H1 (cell line): ENCODE results near the gene LIF. TPM values are rescaled to one million over a fixed set of nuclear protein-coding genes. Genes with fewer than 3 reads are reported as not detected.

Source experiments
- CTCF ChIA-PET: fragments of 300-600 bp; sonication (Branson Sonifier 250); formaldehyde crosslinking; loops from one replicate; lab custom pipeline; 2021; ENCODE audit not compliant: partially characterized antibody; lab: Charles Lee
- POLR2A ChIA-PET: fragments of 300-600 bp; sonication (Branson Sonifier 250); formaldehyde crosslinking; loops from one replicate; lab custom pipeline; 2021; ENCODE audit warnings: inconsistent platforms; ENCODE audit not compliant: partially characterized antibody; lab: Charles Lee
- DNase-seq, 2 experiments: peaks; one replicate each; pipeline versions ENCODE4 v3.0.0 to v3.0.0-alpha.2; 2010 to 2022; ENCODE audit warnings: low spot score in 2 of 2, low read depth in 1 of 2, mixed read lengths in 1 of 2
- FAIRE-seq: peaks from 2 replicates; lab custom pipeline; 2011; peaks lifted over from hg19 to GRCh38; lab: Jason Lieb, UNC
- H2AFZ ChIP-seq: 2 replicates; pipeline ENCODE4 v1.8.1; 2012; ENCODE audit warnings: low read length, inconsistent platforms
- H2AK5ac ChIP-seq: 2 replicates; pipeline ENCODE4 v1.6.1; 2013; ENCODE audit warnings: low read depth, low read length
- H2BK120ac ChIP-seq: replicated peaks from 2 replicates; pipeline ENCODE3; 2013; ENCODE audit warnings: low read depth, low read length, inconsistent platforms
- H2BK12ac ChIP-seq: 2 replicates; pipeline ENCODE4 v1.6.1; 2013; ENCODE audit warnings: low read depth, low read length
- H2BK15ac ChIP-seq: 2 replicates; pipeline ENCODE4 v1.6.1; 2013; ENCODE audit warnings: low read length
- H2BK20ac ChIP-seq: 2 replicates; pipeline ENCODE4 v1.6.1; 2013; ENCODE audit warnings: low read length
- H2BK5ac ChIP-seq: 2 replicates; pipeline ENCODE4 v1.6.1; 2013; ENCODE audit warnings: low read depth, low read length
- H3K14ac ChIP-seq: 2 replicates; pipeline ENCODE4 v1.6.1; 2013; ENCODE audit warnings: inconsistent platforms; ENCODE audit not compliant: insufficient read length
- H3K18ac ChIP-seq: 2 replicates; pipeline ENCODE4 v1.6.1; 2013; ENCODE audit warnings: low read length; ENCODE audit errors: extremely low read depth
- H3K23ac ChIP-seq: 2 replicates; pipeline ENCODE4 v1.6.1; 2013; ENCODE audit warnings: inconsistent platforms; ENCODE audit not compliant: insufficient read length
- H3K23me2 ChIP-seq: 2 replicates; pipeline ENCODE4 v1.6.1; 2013; ENCODE audit warnings: low read depth, low read length
- H3K27ac ChIP-seq: 2 replicates; pipeline ENCODE4 v1.6.1; 2011; ENCODE audit warnings: low read depth, low read length, inconsistent platforms
- H3K27me3 ChIP-seq, 4 experiments: replicated peaks in 1 of 4; 1 replicate in 1 of 4; 2 replicates in 3 of 4; pipeline versions ENCODE4 v1.6.1 to v1.8.1; 2011 to 2013; ENCODE audit warnings: low read length in 3 of 4, mild to moderate bottlenecking in 3 of 4, inconsistent platforms in 2 of 4, mixed read lengths in 2 of 4, moderate library complexity in 1 of 4; ENCODE audit not compliant: control insufficient read depth in 3 of 4, insufficient read depth in 3 of 4; ENCODE audit errors: extremely low read depth in 1 of 4
- H3K36me3 ChIP-seq, 4 experiments: 2 replicates each; pipeline versions ENCODE4 v1.6.1 to v1.8.1; 2011 to 2013; ENCODE audit warnings: mild to moderate bottlenecking in 4 of 4, low read length in 3 of 4, moderate library complexity in 2 of 4, control low read depth in 1 of 4, inconsistent platforms in 1 of 4; ENCODE audit not compliant: insufficient read depth in 4 of 4, control insufficient read depth in 2 of 4
- H3K4ac ChIP-seq: replicated peaks from 2 replicates; pipeline ENCODE3; 2013; ENCODE audit warnings: low read length, low read depth, mixed read lengths, inconsistent platforms; ENCODE audit not compliant: insufficient read length
- H3K4me1 ChIP-seq, 4 experiments: replicated peaks in 1 of 4; 1 replicate in 1 of 4; 2 replicates in 3 of 4; pipeline versions ENCODE4 v1.6.1 to v1.8.1; 2011 to 2013; ENCODE audit warnings: low read length in 3 of 4, inconsistent platforms in 2 of 4, mixed read lengths in 1 of 4; ENCODE audit not compliant: insufficient read depth in 4 of 4, control insufficient read depth in 3 of 4
- H3K4me2 ChIP-seq, 2 experiments: 2 replicates each; pipeline versions ENCODE4 v1.6.1 to v1.8.1; 2011 to 2013; ENCODE audit warnings: low read depth in 2 of 2, low read length in 2 of 2, control low read depth in 1 of 2, inconsistent platforms in 1 of 2, mild to moderate bottlenecking in 1 of 2; ENCODE audit not compliant: insufficient read depth in 1 of 2
- H3K4me3 ChIP-seq, 4 experiments: fragments of 200-600, 300-600 bp in 1 of 4; sonication (generic), shearing (Covaris generic), sonication (Bioruptor Twin) in 1 of 4; 2 replicates each; pipeline versions ENCODE4 v1.5.1 to v1.8.1; 2011 to 2016; ENCODE audit warnings: low read length in 4 of 4, low read depth in 3 of 4, control low read depth in 2 of 4, inconsistent platforms in 2 of 4, mild to moderate bottlenecking in 2 of 4, mixed read lengths in 1 of 4, moderate library complexity in 1 of 4; ENCODE audit not compliant: insufficient read depth in 2 of 4; ENCODE audit errors: extremely low read depth in 1 of 4
- H3K56ac ChIP-seq: replicated peaks from 2 replicates; pipeline ENCODE3; 2013; ENCODE audit warnings: low read depth, mild to moderate bottlenecking, mixed read lengths, low read length, inconsistent platforms; ENCODE audit not compliant: insufficient read length
- H3K79me1 ChIP-seq: 2 replicates; pipeline ENCODE4 v1.6.1; 2013; ENCODE audit warnings: low read depth, low read length, control low read depth
- H3K79me2 ChIP-seq, 2 experiments: 2 replicates each; pipeline versions ENCODE4 v1.6.1 to v1.8.1; 2012 to 2013; ENCODE audit warnings: low read length in 2 of 2, mild to moderate bottlenecking in 2 of 2, inconsistent platforms in 1 of 2; ENCODE audit not compliant: insufficient read depth in 2 of 2, control insufficient read depth in 1 of 2
- H3K9ac ChIP-seq, 4 experiments: replicated peaks in 1 of 4; 1 replicate in 1 of 4; 2 replicates in 3 of 4; pipeline versions ENCODE4 v1.6.1 to v1.8.1; 2011 to 2013; ENCODE audit warnings: low read depth in 3 of 4, low read length in 3 of 4, control low read depth in 2 of 4, mild to moderate bottlenecking in 2 of 4, moderate library complexity in 2 of 4, inconsistent platforms in 1 of 4; ENCODE audit errors: extremely low read depth in 1 of 4
- H3K9me3 ChIP-seq, 2 experiments: 2 replicates each; pipeline versions ENCODE4 v1.6.1 to v1.8.1; 2012 to 2013; ENCODE audit warnings: mild to moderate bottlenecking in 2 of 2, moderate library complexity in 2 of 2, control low read depth in 1 of 2, inconsistent platforms in 1 of 2, low read depth in 1 of 2, low read length in 1 of 2, mixed read lengths in 1 of 2; ENCODE audit not compliant: insufficient read depth in 2 of 2
- H4K20me1 ChIP-seq, 2 experiments: replicated peaks in 1 of 2; 2 replicates each; pipeline versions ENCODE3 to v1.8.1; 2011 to 2013; ENCODE audit warnings: inconsistent platforms in 2 of 2, low read length in 2 of 2, mild to moderate bottlenecking in 1 of 2; ENCODE audit not compliant: insufficient read depth in 2 of 2, control insufficient read depth in 1 of 2
- H4K5ac ChIP-seq: 2 replicates; pipeline ENCODE4 v1.6.1; 2013; ENCODE audit warnings: low read length, low read depth, mixed read lengths, inconsistent platforms; ENCODE audit not compliant: insufficient read length
- H4K8ac ChIP-seq: 2 replicates; pipeline ENCODE4 v1.8.0; 2013; ENCODE audit warnings: mild to moderate bottlenecking, moderate library complexity, low read length, inconsistent platforms; ENCODE audit not compliant: insufficient read depth; ENCODE audit errors: extremely low read depth
- H4K91ac ChIP-seq: replicated peaks from 2 replicates; pipeline ENCODE3; 2013; ENCODE audit warnings: low read length, mixed read lengths, inconsistent platforms; ENCODE audit not compliant: insufficient read length
- BRCA1 ChIP-seq: IDR thresholded peaks from 2 replicates; pipeline ENCODE4 v1.6.1; 2012; ENCODE audit warnings: low read depth, low read length, improper control_type of control experiment
- CBX5 ChIP-seq: fragments of 300-800, 300-1000 bp; sonication (generic); IDR thresholded peaks from 2 replicates; pipeline ENCODE4 v1.7.1; 2016; ENCODE audit warnings: antibody characterized with exemption, low read length, low read depth
- CHD1 ChIP-seq: IDR thresholded peaks from 2 replicates; pipeline ENCODE4 v1.6.1; 2012; ENCODE audit warnings: low read depth, low read length, improper control_type of control experiment
- CREB1 ChIP-seq: IDR thresholded peaks from 2 replicates; pipeline ENCODE4 v1.6.1; 2012; ENCODE audit warnings: inconsistent platforms
- E2F6 ChIP-seq: IDR thresholded peaks from 2 replicates; pipeline ENCODE4 v1.6.1; 2012; ENCODE audit warnings: inconsistent platforms
- KDM4A ChIP-seq: IDR thresholded peaks from one replicate; pipeline ENCODE4 v1.7.1; 2012; ENCODE audit warnings: low read depth, mild to moderate bottlenecking, moderate library complexity, low read length, inconsistent platforms; ENCODE audit not compliant: severe bottlenecking
- MAFK ChIP-seq: IDR thresholded peaks from 2 replicates; pipeline ENCODE4 v1.6.1; 2012; ENCODE audit warnings: low read depth, mild to moderate bottlenecking, improper control_type of control experiment, low read length
- POLR2AphosphoS5 ChIP-seq: IDR thresholded peaks from 2 replicates; pipeline ENCODE4 v1.6.1; 2011; ENCODE audit warnings: low read depth, low read length
- SIN3A ChIP-seq, 2 experiments: IDR thresholded peaks in 1 of 2; conservative IDR thresholded peaks in 1 of 2; 2 replicates each; pipeline ENCODE4 v1.6.1; 2011 to 2012; ENCODE audit warnings: low read length in 2 of 2, improper control_type of control experiment in 1 of 2, low read depth in 1 of 2, mild to moderate bottlenecking in 1 of 2
- TAF1 ChIP-seq: IDR thresholded peaks from 2 replicates; pipeline ENCODE4 v1.6.1; 2011; ENCODE audit warnings: mild to moderate bottlenecking, low read depth, low read length
- USF2 ChIP-seq: IDR thresholded peaks from 2 replicates; pipeline ENCODE4 v1.6.1; 2011; ENCODE audit warnings: low read length, improper control_type of control experiment
- WGBS, 2 experiments: shearing (Covaris generic) in 1 of 2; methylation state at CpG; one replicate each; pipeline versions ENCODE4 v1.1.6 to v1.1.7; 2013 to 2015; ENCODE audit warnings: low lambda C conversion rate in 2 of 2, mixed read lengths in 2 of 2, inconsistent platforms in 1 of 2, low coverage in 1 of 2, missing lambda C conversion rate in 1 of 2; ENCODE audit not compliant: insufficient replicate concordance in 2 of 2, insufficient coverage in 1 of 2, insufficient read length in 1 of 2; ENCODE audit errors: extremely low coverage in 1 of 2, missing lambda C conversion rate in 1 of 2; 5-methylcytosine and 5-hydroxymethylcytosine counted together
- polyA plus RNA-seq, 7 experiments: library from polyadenylated mRNA; depleted of rRNA in 3 of 7; stranded (reverse) in 5 of 7; unstranded in 2 of 7; fragments of >200 nt in 5 of 7; fragments of 200-250 nt in 2 of 7; gene quantifications; 1 replicate in 5 of 7; 2 replicates in 1 of 7; 4 replicates in 1 of 7; pipeline versions ENCODE4 v1.2.1 to v1.2.3, GENCODE V29; 2011 to 2013; ENCODE audit warnings: missing spikeins in 2 of 7, mixed read lengths in 2 of 7
- total RNA-seq: library from RNA; stranded (reverse); fragmentation: NEBNext Ultra II Directional; extraction: Animal tissue kit (Norgen Biotek cat#: 25700); gene quantifications from 2 replicates; pipeline ENCODE4 v1.2.1, GENCODE V29; 2021

Gene LIF
- total and polyA plus RNA-seq, 2 of the 8 experiments (the other 6 are each of a cell fraction or from before 2014, with no cell fraction given) = 3.3 to 3.5 TPM

GRCh38 chr22:30272781-30273601 lies 26.4 kb upstream of the LIF start:
- no peaks in the 10 kb centered on the region for H3K36me3 ChIP-seq
- WGBS, 2 experiments = 92% methylated on average over 16 of the region's 16 CpGs; no CpG with 5 or more reads in 1 of the 2 experiments

More at GRCh38 chr22:30272781-30273601, 26.4 kb upstream of the LIF start:
- Histone ChIP-seq H4K8ac (peak overlapping the region; percentile 12; the same call in 1 of the 2 replicates), H2BK12ac (no peak overlapping the region), H3K9me3 (no peaks in the 10 kb centered on the region), H3K18ac (no peak overlapping the region), H3K4me3 (no peak overlapping the region), H3K4me2 (no peak overlapping the region), H3K56ac (no peak overlapping the region), H3K9ac (no peak overlapping the region), H3K79me1 (no peaks in the 10 kb centered on the region), H4K91ac (no peak overlapping the region), H3K14ac (no peak overlapping the region), H3K23me2 (no peaks in the 10 kb centered on the region; the same call in 1 of the 2 replicates), H3K4me1 (peaks cover 0 to 5% (median 2%) of the 10 kb centered on the region in 4 experiments; a peak in 3 of 7 replicates), H3K79me2 (no peaks in the 10 kb centered on the region), H4K5ac (no peak overlapping the region), H3K27ac (no peak overlapping the region), H2BK5ac (no peak overlapping the region), H2BK20ac (0 out of 2 replicates have a peak overlapping the region, but pooled peaks have one; percentile 3), H2AFZ (no peak overlapping the region), H3K27me3 (no peaks in the 10 kb centered on the region; a peak in 1 of 7 replicates), H2BK15ac (no peak overlapping the region), H3K23ac (no peak overlapping the region), H2BK120ac (no peak overlapping the region), H4K20me1 (no peaks in the 10 kb centered on the region), H3K4ac (no peak overlapping the region), H2AK5ac (no peak overlapping the region)
- FAIRE-seq (no peak), DNase-seq (no peak)
- CTCF ChIA-PET = interaction anchor here (1.7 kb wide), 1 partner anchor 13 kb away, joined by 7 read pairs; no protein-coding TSS in a partner anchor
- POLR2A ChIA-PET = no interaction called here
- TF ChIP-seq BRCA1 (no peak), USF2 (no peak), POLR2AphosphoS5 (no peak), MAFK (no peak), E2F6 (no peak), KDM4A (no peak), CHD1 (no peak), TAF1 (no peak), CBX5 (no peak), CREB1 (no peak), SIN3A (conservative IDR thresholded peaks at IDR 0.05 in 1 of 2, IDR thresholded peaks at IDR 0.05 in 1 of 2; ENCODE audit: low read depth in 1 of 2, low read length in 2 of 2) (no peak)
